Nephron (organoid): Measurements from ENCODE around the gene UNC13C.
A peak's percentile ranks its signal among the peaks of the same experiment; 100 is the strongest.

Experiments used
- H3K27ac Mint-ChIP-seq, 3 experiments: 2 replicates each; pipeline ENCODE4 v1.8.0; 2020; ENCODE audit warnings: mixed read lengths in 3 of 3, mild to moderate bottlenecking in 2 of 3, moderate library complexity in 1 of 3
- H3K27me3 Mint-ChIP-seq: 2 replicates; pipeline ENCODE4 v1.8.0; 2021; ENCODE audit warnings: low read depth, mild to moderate bottlenecking, moderate library complexity, mixed read lengths
- H3K36me3 Mint-ChIP-seq: 2 replicates; pipeline ENCODE4 v1.8.0; 2020; ENCODE audit warnings: low read depth, mixed read lengths
- H3K4me1 Mint-ChIP-seq: 2 replicates; pipeline ENCODE4 v1.8.0; 2020; ENCODE audit warnings: mixed read lengths
- H3K4me3 Mint-ChIP-seq, 3 experiments: 2 replicates each; pipeline ENCODE4 v1.8.0; 2020; ENCODE audit warnings: mild to moderate bottlenecking in 3 of 3, mixed read lengths in 3 of 3, moderate library complexity in 2 of 3
- H3K9me3 Mint-ChIP-seq: 2 replicates; pipeline ENCODE4 v1.8.0; 2020; ENCODE audit warnings: mixed read lengths
- TF ChIP-seq, protein P1 (sequence below), 3 experiments: fragments of 200-600 bp; sonication (generic); IDR thresholded peaks; one replicate each; pipeline ENCODE4 v1.5.0; 2021; ENCODE audit warnings: antibody characterized with exemption in 3 of 3; ENCODE audit not compliant: unreplicated experiment in 3 of 3

UNC13C gene

DNA sequence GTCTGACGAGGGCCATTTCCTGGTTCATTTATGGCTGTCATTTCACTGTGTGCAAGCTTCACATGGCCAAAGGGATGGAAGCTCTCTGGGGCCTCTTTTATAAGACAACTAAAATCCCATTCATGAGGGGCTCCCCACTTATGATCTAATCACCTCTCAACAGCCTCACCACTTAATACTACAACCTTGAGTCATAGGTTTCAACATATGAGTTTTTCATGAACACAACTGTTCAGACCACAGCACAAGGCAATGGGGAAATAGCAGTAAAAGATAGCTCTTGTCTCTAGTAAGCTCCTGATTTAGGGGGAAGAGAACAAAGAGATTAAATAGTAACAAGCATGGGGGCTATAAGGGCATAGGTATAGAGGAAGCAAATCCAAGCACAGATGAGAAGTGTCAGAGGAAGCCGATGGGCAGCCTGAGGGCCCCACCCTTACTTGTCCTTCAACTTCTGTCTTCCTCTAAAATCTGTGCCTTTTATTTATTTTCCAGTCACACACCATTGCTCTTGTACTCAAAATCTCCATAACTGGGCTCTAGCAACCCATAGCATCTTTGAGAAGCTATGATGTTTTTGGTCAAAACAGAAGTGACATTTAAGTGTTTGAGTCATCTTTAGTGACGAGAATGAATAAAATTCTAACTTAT, 329.1 kb downstream of the UNC13C start:
- Mint-ChIP-seq H3K27me3 (no peaks in the 10 kb centered on the region), H3K4me1 (no peaks in the 10 kb centered on the region), H3K36me3 (no peaks in the 10 kb centered on the region), H3K9me3 (no peaks in the 10 kb centered on the region), H3K4me3 (no peak overlapping the region), H3K27ac (no peak overlapping the region)
- TF ChIP-seq, protein P1, sequence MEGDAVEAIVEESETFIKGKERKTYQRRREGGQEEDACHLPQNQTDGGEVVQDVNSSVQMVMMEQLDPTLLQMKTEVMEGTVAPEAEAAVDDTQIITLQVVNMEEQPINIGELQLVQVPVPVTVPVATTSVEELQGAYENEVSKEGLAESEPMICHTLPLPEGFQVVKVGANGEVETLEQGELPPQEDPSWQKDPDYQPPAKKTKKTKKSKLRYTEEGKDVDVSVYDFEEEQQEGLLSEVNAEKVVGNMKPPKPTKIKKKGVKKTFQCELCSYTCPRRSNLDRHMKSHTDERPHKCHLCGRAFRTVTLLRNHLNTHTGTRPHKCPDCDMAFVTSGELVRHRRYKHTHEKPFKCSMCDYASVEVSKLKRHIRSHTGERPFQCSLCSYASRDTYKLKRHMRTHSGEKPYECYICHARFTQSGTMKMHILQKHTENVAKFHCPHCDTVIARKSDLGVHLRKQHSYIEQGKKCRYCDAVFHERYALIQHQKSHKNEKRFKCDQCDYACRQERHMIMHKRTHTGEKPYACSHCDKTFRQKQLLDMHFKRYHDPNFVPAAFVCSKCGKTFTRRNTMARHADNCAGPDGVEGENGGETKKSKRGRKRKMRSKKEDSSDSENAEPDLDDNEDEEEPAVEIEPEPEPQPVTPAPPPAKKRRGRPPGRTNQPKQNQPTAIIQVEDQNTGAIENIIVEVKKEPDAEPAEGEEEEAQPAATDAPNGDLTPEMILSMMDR (IDR thresholded peaks at IDR 0.05; ENCODE audit: unreplicated experiment in 3 of 3): no peak

DNA sequence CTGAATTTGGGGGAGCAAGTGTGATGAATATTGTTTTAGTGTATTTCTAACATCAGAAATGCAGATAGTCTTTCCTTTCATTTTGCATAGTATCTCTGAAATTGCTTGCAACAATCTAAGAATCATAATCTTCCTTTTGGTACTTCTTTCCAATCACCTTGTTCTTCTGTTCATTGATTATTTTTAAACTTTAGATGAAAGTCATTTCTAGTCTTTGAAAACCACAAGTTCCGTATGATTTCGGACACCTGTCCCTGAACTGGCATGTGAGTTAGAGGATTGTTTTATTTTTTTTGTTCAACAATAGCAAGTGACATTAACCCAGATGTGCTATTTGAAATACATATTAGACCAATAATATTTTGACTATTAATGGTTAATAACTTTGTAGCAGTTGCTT, 329.7 kb downstream of the UNC13C start:
- H3K27ac Mint-ChIP-seq: no peak overlapping the region
- H3K4me3 Mint-ChIP-seq: no peak overlapping the region
- no peaks in the 10 kb centered on the region for H3K9me3 Mint-ChIP-seq
- no peaks in the 10 kb centered on the region for H3K4me1 Mint-ChIP-seq
- no peaks in the 10 kb centered on the region for H3K36me3 Mint-ChIP-seq
- H3K27me3 Mint-ChIP-seq: no peaks in the 10 kb centered on the region
- TF ChIP-seq, protein P1 (IDR thresholded peaks at IDR 0.05; ENCODE audit: unreplicated experiment in 3 of 3): no peak

GRCh38 chr15:54312528-54312927, 334.3 kb downstream of the UNC13C start:
- Mint-ChIP-seq H3K4me1 (no peaks in the 10 kb centered on the region), H3K36me3 (no peaks in the 10 kb centered on the region), H3K9me3 (no peaks in the 10 kb centered on the region), H3K27me3 (no peaks in the 10 kb centered on the region), H3K4me3 (no peak overlapping the region), H3K27ac (no peak overlapping the region)
- TF ChIP-seq, protein P1 (IDR thresholded peaks at IDR 0.05; ENCODE audit: unreplicated experiment in 3 of 3): no peak

DNA sequence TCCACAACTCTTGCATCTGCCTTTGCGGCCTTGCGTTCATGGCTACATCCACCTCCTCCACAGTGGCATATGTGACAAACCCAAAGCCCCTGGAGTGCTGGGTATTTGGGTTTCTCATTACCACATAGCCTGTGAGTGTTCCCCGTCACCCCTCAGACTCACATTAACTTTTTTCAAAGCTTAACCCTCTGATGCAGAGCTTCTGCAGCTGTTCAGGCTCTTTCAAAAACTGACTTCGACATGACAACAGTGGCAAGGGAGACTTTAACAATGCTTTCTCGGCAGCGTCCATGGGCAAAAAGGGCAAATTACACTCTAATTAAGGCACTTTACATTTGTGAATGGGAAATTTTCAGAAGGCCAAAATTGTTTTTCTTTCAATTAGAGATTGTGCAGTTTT, 343.2 kb downstream of the UNC13C start:
- Mint-ChIP-seq H3K36me3 (no peaks in the 10 kb centered on the region), H3K4me3 (no peak overlapping the region), H3K27me3 (no peaks in the 10 kb centered on the region), H3K9me3 (no peaks in the 10 kb centered on the region), H3K4me1 (peaks cover 10% of the 10 kb centered on the region), H3K27ac (peak overlapping the region in 1 of 3 experiments; percentile 40)
- TF ChIP-seq, protein P1 (IDR thresholded peaks at IDR 0.05; ENCODE audit: unreplicated experiment in 3 of 3): no peak

- H3K27me3 Mint-ChIP-seq: no peaks in the 10 kb centered on the region
- H3K4me1 Mint-ChIP-seq: peaks cover 10% of the 10 kb centered on the region
- no peak overlapping the region for H3K4me3 Mint-ChIP-seq
- H3K27ac Mint-ChIP-seq: no peak overlapping the region
- no peaks in the 10 kb centered on the region for H3K36me3 Mint-ChIP-seq
- TF ChIP-seq, protein P1 (IDR thresholded peaks at IDR 0.05; ENCODE audit: unreplicated experiment in 3 of 3): no peak
- H3K9me3 Mint-ChIP-seq: no peaks in the 10 kb centered on the region
Measured at GRCh38 chr15:54322341-54322740, 344.1 kb downstream of the UNC13C start.

- TF ChIP-seq, protein P1 (IDR thresholded peaks at IDR 0.05; ENCODE audit: unreplicated experiment in 3 of 3): no peak
- Mint-ChIP-seq H3K4me1 (no peaks in the 10 kb centered on the region), H3K36me3 (no peaks in the 10 kb centered on the region), H3K27ac (no peak overlapping the region), H3K9me3 (no peaks in the 10 kb centered on the region), H3K4me3 (no peak overlapping the region), H3K27me3 (no peaks in the 10 kb centered on the region)
Measured at GRCh38 chr15:54345301-54345700, 367.1 kb downstream of the UNC13C start.
